ENCODE measurements around the gene HSF4.

HSF4 gene

DNA sequence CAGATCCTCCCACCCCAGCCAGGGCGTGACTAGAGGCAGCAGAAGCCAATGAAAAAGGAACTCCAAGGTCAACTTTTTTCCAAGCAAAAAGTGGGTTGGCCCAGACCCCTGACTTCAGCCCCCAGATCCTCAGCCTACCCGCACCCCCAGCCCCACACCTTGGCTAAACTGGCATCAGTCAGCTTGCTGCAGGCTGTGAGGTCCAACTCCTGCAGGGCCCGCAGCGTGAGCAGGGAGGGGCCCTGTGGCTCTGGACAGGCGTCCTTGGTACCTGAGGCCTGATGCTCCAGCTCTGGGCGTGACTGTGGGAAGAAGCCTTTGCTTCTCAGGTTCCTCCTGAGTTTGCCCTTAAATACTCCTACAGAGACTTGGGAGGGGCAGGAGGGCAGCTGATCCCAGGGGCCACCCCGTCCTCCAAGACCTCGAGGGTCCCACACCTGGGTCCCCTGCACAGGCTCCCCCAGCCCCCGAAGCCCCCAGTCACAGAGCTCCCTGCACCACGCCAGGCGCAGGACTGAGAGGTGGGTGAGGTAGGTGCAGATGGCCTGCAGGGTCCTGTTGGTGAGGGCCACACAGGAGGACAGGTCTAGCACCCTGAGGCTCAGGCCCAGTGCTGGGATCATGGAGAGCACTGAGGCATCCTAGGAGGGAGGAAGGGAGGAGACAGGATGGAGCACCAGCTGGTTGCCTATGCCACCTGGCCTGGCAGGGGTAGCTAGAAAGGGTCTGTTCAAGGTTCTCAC is 43.8 kb downstream of the HSF4 start:
- peaks cover 5% of the 10 kb centered on the region for H3K27me3 ChIP-seq (ENCODE audit: control insufficient read depth, insufficient read depth, low read length)
- H3K27ac ChIP-seq (ENCODE audit: low read length) = no peak overlapping the region
- H3K4me1 ChIP-seq (ENCODE audit: control insufficient read depth, low read depth, low read length) = no peaks in the 10 kb centered on the region
- H3K4me3 ChIP-seq (ENCODE audit: low read length) = no peak overlapping the region
- H3K9ac ChIP-seq (ENCODE audit: low read length) = no peak overlapping the region
- H3K9me3 ChIP-seq (ENCODE audit: control insufficient read depth, low read depth, low read length) = no peaks in the 10 kb centered on the region
- peaks cover 7% of the 10 kb centered on the region for H3K36me3 ChIP-seq (ENCODE audit: control insufficient read depth, low read depth, low read length)

DNA sequence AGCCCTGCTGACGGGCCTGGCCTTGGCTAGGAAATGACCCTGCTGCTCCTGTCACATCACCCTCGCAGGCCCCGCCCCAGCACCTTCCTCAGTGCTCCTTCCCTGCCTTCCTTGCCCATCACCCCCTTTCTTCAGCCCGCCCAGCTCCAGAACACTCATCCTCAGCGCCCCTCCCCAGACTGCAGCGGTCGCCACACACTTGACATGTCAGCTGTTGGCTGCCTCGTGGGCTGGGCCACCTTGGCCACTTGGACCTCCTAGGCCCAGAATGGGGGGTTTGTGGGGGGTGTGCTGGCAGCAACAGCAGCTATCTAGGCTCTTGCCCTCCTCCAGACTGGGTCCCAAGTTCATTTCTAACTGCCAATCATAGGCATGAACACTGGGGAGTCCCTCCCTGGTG is 45.0 kb downstream of the HSF4 start:
- Histone ChIP-seq H3K9ac (ENCODE audit: low read length) (no peak overlapping the region), H3K9me3 (ENCODE audit: control insufficient read depth, low read depth, low read length) (no peaks in the 10 kb centered on the region), H3K36me3 (ENCODE audit: control insufficient read depth, low read depth, low read length) (no peaks in the 10 kb centered on the region), H3K27ac (ENCODE audit: low read length) (no peak overlapping the region), H3K4me3 (ENCODE audit: low read length) (no peak overlapping the region), H3K4me1 (ENCODE audit: control insufficient read depth, low read depth, low read length) (no peaks in the 10 kb centered on the region), H3K27me3 (ENCODE audit: control insufficient read depth, insufficient read depth, low read length) (peaks cover 5% of the 10 kb centered on the region)

DNA sequence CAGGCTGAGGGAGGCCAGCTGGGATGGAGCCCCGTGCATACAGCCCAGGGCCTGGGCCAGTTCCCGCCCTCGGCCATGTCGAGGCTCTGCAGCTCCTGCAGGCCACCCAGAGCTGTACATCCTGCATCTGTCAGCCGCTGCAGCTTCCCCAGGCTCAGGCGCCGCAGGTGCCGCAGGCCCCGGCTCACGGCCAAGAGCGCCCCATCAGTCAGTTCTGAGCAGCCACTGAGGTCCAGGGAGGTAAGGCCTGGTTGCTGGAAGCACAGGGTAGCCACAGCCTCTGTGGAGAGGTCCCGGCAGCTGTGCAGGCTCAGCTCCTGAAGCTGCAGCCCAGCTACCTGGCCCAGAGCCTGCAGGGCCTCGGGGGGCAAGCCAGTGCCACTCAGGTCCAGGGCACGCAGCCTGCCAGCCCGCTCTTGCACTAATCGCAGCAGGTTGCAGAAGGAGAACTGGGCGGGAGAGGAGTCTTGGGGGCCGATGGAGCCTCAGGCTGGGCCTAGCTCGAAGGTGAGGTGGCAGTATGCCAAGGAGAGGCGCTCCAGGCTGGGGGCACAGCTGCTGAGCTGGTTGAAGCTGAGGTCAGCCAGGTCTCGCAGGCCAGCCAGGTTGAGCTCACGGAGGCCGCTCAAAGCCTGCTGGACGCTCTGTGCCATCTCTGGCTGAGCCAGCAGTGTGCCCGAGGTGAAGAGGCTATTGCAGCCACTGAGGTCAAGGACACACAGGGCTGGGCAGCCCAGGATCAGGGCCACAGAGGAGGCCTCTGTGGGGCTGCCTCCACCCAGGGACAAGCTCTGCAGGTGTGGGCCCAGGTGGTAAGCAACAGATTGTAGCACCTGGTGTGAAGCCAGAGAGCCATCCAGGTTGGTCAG is 45.8 kb downstream of the HSF4 start:
- no peak overlapping the region for H3K9ac ChIP-seq (ENCODE audit: low read length)
- no peaks in the 10 kb centered on the region for H3K36me3 ChIP-seq (ENCODE audit: control insufficient read depth, low read depth, low read length)
- no peak overlapping the region for H3K4me3 ChIP-seq (ENCODE audit: low read length)
- no peaks in the 10 kb centered on the region for H3K4me1 ChIP-seq (ENCODE audit: control insufficient read depth, low read depth, low read length)
- peaks cover 5% of the 10 kb centered on the region for H3K27me3 ChIP-seq (ENCODE audit: control insufficient read depth, insufficient read depth, low read length)
- no peak overlapping the region for H3K27ac ChIP-seq (ENCODE audit: low read length)
- H3K9me3 ChIP-seq (ENCODE audit: control insufficient read depth, low read depth, low read length) = no peaks in the 10 kb centered on the region

DNA sequence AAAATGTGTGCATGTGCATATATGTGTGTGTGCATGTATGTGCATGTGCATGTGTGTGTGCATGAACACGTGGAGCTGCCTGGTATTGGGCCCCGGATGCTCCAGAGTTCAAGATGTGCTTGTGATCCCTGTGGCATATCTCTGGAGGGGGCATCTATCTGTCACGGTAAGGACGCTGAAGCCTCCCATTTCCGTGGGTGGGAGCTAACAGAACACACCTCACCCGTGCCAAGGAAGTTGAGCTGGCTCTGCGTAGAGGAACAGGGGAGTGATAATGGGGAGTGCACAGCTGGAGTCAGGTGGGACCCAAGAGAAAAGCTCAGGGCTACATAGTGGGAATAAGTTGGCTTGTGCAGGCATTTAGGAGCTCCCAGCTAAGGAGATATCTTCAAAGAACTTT is 47.1 kb downstream of the HSF4 start:
- Histone ChIP-seq H3K9ac (ENCODE audit: low read length) (no peak overlapping the region), H3K9me3 (ENCODE audit: control insufficient read depth, low read depth, low read length) (no peaks in the 10 kb centered on the region), H3K4me3 (ENCODE audit: low read length) (no peak overlapping the region), H3K36me3 (ENCODE audit: control insufficient read depth, low read depth, low read length) (no peaks in the 10 kb centered on the region), H3K27ac (ENCODE audit: low read length) (no peak overlapping the region), H3K27me3 (ENCODE audit: control insufficient read depth, insufficient read depth, low read length) (peaks cover 5% of the 10 kb centered on the region), H3K4me1 (ENCODE audit: control insufficient read depth, low read depth, low read length) (no peaks in the 10 kb centered on the region)

DNA sequence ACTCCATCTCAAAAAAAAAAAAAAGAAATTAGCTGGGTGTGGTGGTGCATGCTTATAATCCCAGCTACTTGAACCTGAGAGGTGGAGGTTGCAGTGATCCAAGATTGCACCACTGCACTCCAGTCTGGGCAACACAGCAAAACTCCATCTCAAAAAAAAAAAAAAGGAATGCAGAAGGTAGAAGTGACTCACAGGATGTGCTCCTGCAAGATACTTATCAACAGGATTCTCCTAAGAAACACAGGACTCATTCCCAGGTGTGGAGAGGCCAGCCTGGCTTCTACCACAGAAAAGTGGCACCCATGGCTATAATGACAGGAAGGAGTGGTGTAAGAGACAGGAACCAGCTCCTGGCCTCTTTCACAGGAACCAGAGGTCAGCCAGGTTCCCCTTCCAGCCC is 48.2 kb downstream of the HSF4 start:
- Histone ChIP-seq H3K36me3 (ENCODE audit: control insufficient read depth, low read depth, low read length) (no peaks in the 10 kb centered on the region), H3K27ac (ENCODE audit: low read length) (no peak overlapping the region), H3K9me3 (ENCODE audit: control insufficient read depth, low read depth, low read length) (no peaks in the 10 kb centered on the region), H3K9ac (ENCODE audit: low read length) (no peak overlapping the region), H3K27me3 (ENCODE audit: control insufficient read depth, insufficient read depth, low read length) (peaks cover 5% of the 10 kb centered on the region), H3K4me3 (ENCODE audit: low read length) (no peak overlapping the region), H3K4me1 (ENCODE audit: control insufficient read depth, low read depth, low read length) (no peaks in the 10 kb centered on the region)

DNA sequence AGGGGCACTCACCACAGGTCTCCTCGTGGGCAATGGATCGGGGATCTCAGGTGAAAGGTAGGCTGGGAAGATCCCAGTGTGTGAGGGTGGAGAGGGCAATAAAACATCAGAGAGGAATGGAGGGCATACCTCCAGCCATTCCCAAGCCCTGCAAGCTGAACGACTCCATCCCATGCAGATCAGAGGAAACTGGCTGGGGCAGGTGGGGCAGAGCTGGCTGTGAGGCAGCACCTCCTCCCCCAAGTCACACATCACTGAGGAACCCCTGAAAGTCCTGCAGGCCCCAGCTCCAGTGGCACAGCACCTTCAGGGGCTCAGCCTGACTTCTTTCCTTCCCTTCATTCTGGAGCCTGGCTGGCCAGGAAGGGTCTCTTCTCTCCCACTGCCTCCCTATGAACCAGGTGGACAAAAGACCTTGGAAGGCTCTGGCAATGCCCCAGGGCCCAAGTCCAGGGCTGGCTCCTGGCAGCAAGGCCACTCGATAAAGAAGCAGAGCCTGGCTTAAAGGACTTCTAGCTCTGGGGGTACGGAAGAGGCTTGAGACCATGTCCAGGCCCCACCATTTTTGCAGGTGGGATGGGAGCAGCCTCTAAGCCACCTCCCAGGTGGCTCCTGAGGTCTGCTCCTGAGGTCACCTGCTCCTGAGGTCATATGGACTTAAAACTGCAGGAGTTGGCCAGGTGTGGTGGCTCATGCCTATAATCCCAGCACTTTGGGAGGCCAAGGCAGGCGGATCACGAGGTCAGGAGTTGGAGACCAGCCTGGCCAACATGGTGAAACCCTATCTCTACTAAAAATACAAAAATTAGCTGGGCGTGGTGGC is 48.9 kb downstream of the HSF4 start:
- H3K27me3 ChIP-seq (ENCODE audit: control insufficient read depth, insufficient read depth, low read length) = peaks cover 5% of the 10 kb centered on the region
- no peaks in the 10 kb centered on the region for H3K4me1 ChIP-seq (ENCODE audit: control insufficient read depth, low read depth, low read length)
- H3K9me3 ChIP-seq (ENCODE audit: control insufficient read depth, low read depth, low read length) = no peaks in the 10 kb centered on the region
- H3K4me3 ChIP-seq (ENCODE audit: low read length) = no peak overlapping the region
- H3K9ac ChIP-seq (ENCODE audit: low read length) = no peak overlapping the region
- no peaks in the 10 kb centered on the region for H3K36me3 ChIP-seq (ENCODE audit: control insufficient read depth, low read depth, low read length)
- no peak overlapping the region for H3K27ac ChIP-seq (ENCODE audit: low read length)

DNA sequence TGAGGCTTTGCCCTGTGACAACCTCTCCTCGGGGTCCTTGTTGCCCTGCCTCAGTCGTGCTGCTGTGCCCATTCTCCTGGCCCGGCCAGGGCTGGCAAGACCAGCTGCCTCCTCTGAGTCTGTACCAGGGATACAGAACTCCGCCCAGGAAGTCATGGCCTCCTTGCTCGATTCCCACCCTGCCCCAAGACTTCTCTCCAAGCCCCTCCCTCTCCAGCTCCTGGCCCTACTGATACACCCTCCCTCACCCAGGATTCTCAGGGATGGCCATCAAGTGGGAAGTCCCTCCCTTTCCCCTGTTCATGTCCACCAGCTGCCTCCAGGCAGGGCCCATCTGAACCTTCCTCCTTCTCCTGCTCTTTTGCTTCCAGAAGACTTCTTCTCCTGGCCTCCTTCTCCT is 51.2 kb downstream of the HSF4 start:
- Histone ChIP-seq H3K27me3 (ENCODE audit: control insufficient read depth, insufficient read depth, low read length) (peaks cover 8% of the 10 kb centered on the region), H3K9me3 (ENCODE audit: control insufficient read depth, low read depth, low read length) (no peaks in the 10 kb centered on the region), H3K36me3 (ENCODE audit: control insufficient read depth, low read depth, low read length) (no peaks in the 10 kb centered on the region), H3K4me1 (ENCODE audit: control insufficient read depth, low read depth, low read length) (no peaks in the 10 kb centered on the region), H3K9ac (ENCODE audit: low read length) (no peak overlapping the region), H3K27ac (ENCODE audit: low read length) (no peak overlapping the region), H3K4me3 (ENCODE audit: low read length) (no peak overlapping the region)

DNA sequence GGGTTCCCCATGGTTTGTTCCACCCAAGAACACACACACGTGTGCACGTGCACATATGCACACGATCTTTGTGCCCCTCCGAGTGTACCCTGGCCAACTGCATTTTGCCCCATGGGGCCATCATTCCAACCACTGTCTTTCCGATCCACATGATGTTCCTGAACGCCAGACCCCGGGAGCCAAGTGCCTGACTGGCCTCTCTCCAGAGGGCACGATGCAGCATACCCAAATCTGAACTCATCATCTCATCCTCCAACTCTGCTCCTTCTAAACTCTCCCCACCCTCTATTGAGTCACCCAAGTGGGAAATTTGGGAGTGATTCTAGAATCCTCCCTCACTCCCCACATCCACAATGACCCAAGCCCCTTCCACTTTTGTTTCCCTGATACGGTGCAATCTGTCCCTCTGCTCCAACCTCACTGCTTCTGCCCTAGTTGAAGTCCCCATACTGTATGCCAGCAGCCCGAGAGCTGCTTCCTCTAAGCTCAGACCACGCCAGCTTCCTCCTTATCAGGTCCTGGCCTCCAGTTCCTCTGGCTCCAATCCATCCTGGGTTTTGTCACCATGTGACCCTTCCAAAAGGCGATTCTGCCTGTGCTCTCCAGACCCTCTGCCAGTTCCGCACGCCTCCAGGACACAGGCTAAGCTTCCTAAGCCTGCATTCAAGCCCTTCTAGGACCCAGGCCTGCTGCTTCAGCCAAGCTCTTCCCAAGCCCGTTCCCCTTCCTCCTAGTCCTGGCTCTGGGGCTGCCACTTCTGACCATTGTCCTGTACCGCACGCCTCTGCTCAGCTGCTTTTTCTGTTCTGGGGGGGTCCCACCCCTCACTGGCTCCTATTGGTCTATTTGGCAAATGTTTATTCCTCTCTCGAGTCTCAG is 52.3 kb downstream of the HSF4 start:
- no peaks in the 10 kb centered on the region for H3K4me1 ChIP-seq (ENCODE audit: control insufficient read depth, low read depth, low read length)
- H3K36me3 ChIP-seq (ENCODE audit: control insufficient read depth, low read depth, low read length) = no peaks in the 10 kb centered on the region
- peaks cover 8% of the 10 kb centered on the region for H3K27me3 ChIP-seq (ENCODE audit: control insufficient read depth, insufficient read depth, low read length)
- H3K9ac ChIP-seq (ENCODE audit: low read length) = no peak overlapping the region
- H3K4me3 ChIP-seq (ENCODE audit: low read length) = no peak overlapping the region
- no peaks in the 10 kb centered on the region for H3K9me3 ChIP-seq (ENCODE audit: control insufficient read depth, low read depth, low read length)
- H3K27ac ChIP-seq (ENCODE audit: low read length) = no peak overlapping the region

Measured in iPS-18a (cell line).